PC-9 (cell line): ENCODE data around the gene CASP3.

Experiments
- EZH2 ChIP-seq: fragments of 200-600 bp; sonication (generic); IDR thresholded peaks from 2 replicates; pipeline ENCODE4 v1.8.0; 2017; ENCODE audit warnings: antibody characterized with exemption, low read depth
- TF ChIP-seq, protein P1 (sequence below): fragments of 200-600 bp; sonication (generic); conservative IDR thresholded peaks from 2 replicates; pipeline ENCODE4 v1.6.1; 2017; ENCODE audit warnings: mixed run types, antibody characterized with exemption, mild to moderate bottlenecking, moderate library complexity

DNA sequence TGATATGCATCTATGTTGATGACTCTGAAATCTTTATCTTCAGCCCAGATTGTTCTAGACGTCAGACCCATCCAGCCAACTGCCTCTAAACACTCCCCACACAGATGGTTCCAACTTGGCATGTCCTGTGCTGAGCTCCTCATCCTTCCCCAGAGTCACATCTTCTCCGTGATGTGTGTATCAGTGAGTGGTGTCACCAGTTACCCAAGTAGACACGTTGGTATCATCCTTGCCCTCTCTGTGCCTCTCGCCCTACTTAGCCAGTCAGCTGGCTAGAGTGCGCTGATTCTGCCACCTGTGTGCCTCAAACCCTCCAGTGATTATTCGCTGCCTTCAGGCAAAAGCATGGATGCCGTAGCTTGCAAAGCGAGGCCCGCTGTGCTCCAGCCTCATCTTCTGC, 18.8 kb upstream of the CASP3 start:
- TF ChIP-seq, protein P1, sequence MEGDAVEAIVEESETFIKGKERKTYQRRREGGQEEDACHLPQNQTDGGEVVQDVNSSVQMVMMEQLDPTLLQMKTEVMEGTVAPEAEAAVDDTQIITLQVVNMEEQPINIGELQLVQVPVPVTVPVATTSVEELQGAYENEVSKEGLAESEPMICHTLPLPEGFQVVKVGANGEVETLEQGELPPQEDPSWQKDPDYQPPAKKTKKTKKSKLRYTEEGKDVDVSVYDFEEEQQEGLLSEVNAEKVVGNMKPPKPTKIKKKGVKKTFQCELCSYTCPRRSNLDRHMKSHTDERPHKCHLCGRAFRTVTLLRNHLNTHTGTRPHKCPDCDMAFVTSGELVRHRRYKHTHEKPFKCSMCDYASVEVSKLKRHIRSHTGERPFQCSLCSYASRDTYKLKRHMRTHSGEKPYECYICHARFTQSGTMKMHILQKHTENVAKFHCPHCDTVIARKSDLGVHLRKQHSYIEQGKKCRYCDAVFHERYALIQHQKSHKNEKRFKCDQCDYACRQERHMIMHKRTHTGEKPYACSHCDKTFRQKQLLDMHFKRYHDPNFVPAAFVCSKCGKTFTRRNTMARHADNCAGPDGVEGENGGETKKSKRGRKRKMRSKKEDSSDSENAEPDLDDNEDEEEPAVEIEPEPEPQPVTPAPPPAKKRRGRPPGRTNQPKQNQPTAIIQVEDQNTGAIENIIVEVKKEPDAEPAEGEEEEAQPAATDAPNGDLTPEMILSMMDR, result no peak
- TF ChIP-seq EZH2, result no peak
